ENCODE data around the gene TSEN34.

Gene TSEN34

GRCh38 chr19:54191011-54191810 lies at the start of gene TSEN34:
TSS of gene TSEN34 (plus strand) at chr19:54191308. CDS start at chr19:54191365, 57 bp downstream.
- peak; percentile 84 for DNase-seq

GRCh38 chr19:54141356-54141755 lies 49.8 kb upstream of the TSEN34 start:
- no peak for DNase-seq

- no peak for DNase-seq
Observed at GRCh38 chr19:54142166-54142780, 48.8 kb upstream of the TSEN34 start.

- no peak for DNase-seq
Observed at GRCh38 chr19:54145541-54146158, 45.5 kb upstream of the TSEN34 start.

GRCh38 chr19:54147676-54148075 lies 43.4 kb upstream of the TSEN34 start:
- DNase-seq: no peak

GRCh38 chr19:54148158-54148557 lies 43.0 kb upstream of the TSEN34 start:
- DNase-seq: no peak

- DNase-seq: no peak
Observed at GRCh38 chr19:54149021-54149812, 41.9 kb upstream of the TSEN34 start.

GRCh38 chr19:54151362-54152035 lies 39.6 kb upstream of the TSEN34 start:
- DNase-seq: no peak

GRCh38 chr19:54152267-54152666 lies 38.8 kb upstream of the TSEN34 start:
- no peak for DNase-seq

- no peak for DNase-seq
Observed at GRCh38 chr19:54152878-54153524, 38.1 kb upstream of the TSEN34 start.

GRCh38 chr19:54153731-54154326 lies 37.3 kb upstream of the TSEN34 start:
- DNase-seq: no peak

GRCh38 chr19:54154603-54155345 lies 36.3 kb upstream of the TSEN34 start:
- DNase-seq: peak; percentile 42

GRCh38 chr19:54155694-54156093 lies 35.4 kb upstream of the TSEN34 start:
- no peak for DNase-seq

GRCh38 chr19:54156490-54156889 lies 34.6 kb upstream of the TSEN34 start:
- no peak for DNase-seq

- no peak for DNase-seq
Observed at GRCh38 chr19:54156953-54157352, 34.2 kb upstream of the TSEN34 start.

- peak; percentile 37 for DNase-seq
Observed at GRCh38 chr19:54158812-54159351, 32.2 kb upstream of the TSEN34 start.

GRCh38 chr19:54159352-54160181 lies 31.5 kb upstream of the TSEN34 start, which contains the start of gene LENG1:
TSS of gene LENG1 (minus strand) at chr19:54159721. CDS start at chr19:54159695, 26 bp downstream.
- peak; percentile 100 for DNase-seq

- no peak for DNase-seq
Observed at GRCh38 chr19:54160182-54160811, 30.8 kb upstream of the TSEN34 start.

- no peak for DNase-seq
Observed at GRCh38 chr19:54160854-54161253, 30.3 kb upstream of the TSEN34 start.
